GM12873 (cell line): ENCODE measurements around the gene PLSCR3.

Experiments
- CTCF ChIP-seq: IDR thresholded peaks from 2 replicates; pipeline ENCODE4 v1.5.1; 2012; ENCODE audit warnings: low read depth, mild to moderate bottlenecking, moderate library complexity, low read length, control low read depth; ENCODE audit not compliant: insufficient read depth; ENCODE audit errors: missing control alignments

The PLSCR3 gene

DNA sequence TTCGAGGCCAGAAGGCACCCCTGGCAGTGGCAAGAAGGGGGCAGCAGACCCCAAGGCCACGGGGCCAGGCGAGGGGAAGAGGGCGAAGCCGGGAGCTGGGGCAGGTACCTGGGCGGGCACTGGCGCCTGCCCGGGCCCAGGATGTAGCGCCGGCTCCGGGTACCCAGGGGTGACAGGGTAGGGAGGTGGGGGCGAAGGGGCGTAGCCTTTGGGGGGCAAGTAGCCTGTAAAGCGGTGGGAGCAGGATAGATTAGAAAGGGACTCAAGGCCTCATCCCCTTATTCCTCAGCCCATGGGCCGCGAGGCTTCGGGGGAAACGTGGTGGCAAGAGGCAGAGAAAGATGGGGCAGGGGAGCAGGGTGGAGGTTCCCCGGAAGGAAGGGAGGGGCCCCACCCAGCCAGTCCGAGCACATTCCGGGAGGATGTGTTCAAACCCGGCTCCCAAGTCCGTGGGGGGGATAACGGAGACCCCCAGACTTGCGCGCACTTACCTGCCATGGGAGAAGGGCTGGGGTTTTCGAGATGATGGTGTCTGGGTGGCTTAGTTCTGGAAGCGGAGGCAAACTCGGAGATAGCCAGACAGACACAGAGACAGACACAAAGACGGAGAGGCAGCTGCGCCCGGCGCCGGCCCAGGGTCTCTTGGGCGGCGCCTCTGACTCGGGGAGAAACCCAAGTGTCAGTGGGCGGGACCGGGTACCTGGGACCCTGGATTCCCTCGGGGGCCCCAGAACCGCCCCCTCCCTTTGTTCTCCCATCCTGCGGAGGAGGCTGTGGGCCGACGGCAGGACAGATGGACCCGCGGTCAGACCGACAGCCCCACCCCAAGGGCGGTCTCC, 493 bp downstream of the PLSCR3 start:
- TF ChIP-seq CTCF, result no peak

DNA sequence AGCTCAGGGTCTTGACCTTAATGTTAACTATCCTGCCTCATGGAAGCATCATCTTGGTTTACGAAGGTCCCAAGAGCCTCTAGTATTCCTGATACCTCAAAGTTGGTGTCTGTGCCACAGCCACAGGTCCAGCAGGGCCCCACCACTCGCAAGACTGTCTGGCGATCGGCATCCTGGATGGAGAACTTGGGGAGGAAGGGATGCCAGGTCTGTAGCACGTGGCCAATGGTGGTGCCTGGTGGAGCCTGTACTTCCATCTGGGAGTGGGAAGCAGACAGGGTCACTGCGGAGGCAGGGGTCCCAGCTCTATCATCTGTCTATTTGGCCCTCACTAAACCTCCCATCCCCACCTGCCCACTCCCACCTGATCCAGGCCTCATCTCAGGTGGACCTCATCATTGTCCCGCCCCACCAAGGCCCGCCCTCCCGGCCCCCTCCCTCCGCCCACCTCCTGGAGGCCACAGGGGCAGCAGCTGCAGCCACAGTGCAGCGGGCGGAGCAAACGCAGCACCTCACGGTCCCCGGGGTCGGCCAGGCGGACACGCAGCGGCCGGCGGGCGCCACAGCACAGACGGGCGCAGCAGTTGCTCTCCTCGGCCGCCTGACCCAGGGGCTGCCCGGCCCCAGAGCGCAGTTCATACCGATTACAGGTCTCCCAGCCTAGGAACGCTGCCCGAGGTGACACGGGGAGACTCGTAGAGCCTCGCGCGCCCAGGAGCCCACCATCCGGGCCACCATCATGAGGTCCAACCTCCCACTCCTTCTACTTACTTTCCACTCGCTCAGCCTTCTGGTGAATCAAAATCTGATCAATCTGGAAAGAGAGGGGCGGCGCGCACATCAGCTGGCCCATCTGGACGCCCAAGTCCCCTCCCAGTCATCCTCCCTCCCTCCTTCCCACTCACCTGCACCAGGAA, 1.4 kb downstream of the PLSCR3 start:
- no peak for TF ChIP-seq CTCF

GRCh38 chr17:7391307-7391706, 3.0 kb downstream of the PLSCR3 start:
- TF ChIP-seq CTCF, result no peak

DNA sequence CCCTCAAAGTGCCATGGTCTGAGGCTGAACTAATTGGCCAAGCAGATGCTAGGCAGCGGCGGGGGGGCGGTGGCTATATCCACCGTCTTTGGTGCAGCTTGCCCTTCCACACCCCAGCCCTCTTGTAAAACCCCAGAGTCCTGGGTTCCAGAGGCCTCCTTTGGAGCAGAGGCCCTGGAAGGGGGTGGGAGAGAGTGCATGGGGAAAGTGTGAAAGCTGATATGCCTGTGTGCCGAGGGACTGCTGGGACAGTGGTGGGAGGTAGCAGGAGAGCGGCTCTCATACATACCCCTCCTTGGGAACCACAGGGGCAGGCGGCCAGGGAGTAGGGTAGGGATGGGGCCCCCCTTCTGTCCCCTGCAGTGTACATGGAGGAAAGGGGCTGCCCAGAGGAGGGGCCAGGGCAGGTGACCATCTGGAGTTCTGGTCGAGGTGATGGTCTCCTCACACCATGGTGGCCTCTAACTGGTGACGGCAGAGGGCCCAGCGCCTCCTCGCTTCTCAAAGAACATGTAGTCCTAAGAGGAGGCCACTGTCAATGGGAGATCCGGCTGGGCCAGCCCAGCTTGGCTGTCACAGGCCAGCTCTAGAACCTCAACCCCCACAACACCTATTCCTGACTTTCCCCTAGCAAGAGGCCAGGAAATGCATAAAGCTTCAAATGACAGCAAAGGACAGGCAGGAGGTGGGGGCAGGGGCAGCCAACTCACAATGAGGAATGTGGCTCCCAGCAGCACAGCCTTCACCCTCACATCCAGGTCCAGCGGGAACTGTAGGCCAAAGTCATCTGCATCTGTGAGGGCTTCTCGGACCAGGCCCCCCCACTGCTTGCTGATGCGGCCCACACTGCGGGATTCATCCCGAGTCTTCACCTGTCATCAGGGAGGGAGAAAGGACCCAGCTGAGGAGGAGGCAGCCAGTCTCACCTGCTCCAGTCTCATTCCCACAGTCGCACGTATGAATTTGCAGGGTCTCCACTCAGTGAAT, 4.1 kb downstream of the PLSCR3 start:
- no peak for TF ChIP-seq CTCF

- no peak for TF ChIP-seq CTCF
These were observed 5.5 kb downstream of the PLSCR3 start for GRCh38 chr17:7388856-7389255.

- no peak for TF ChIP-seq CTCF
These were observed 9.7 kb downstream of the PLSCR3 start for GRCh38 chr17:7384489-7385081.
